Smooth muscle cell of bladder (primary cell): Measurements from ENCODE around the gene INO80B. TPM values are rescaled to one million over a fixed set of nuclear protein-coding genes. Genes with fewer than 3 reads are reported as not detected.

Source experiments
- total RNA-seq: library from RNA; depleted of rRNA; stranded (reverse); fragments of >200 nt; gene quantifications from 2 replicates; pipeline ENCODE4 v1.2.3, GENCODE V29; 2014

Gene INO80B
- total RNA-seq: 14.9 and 16.4 TPM in 2 replicates

DNA sequence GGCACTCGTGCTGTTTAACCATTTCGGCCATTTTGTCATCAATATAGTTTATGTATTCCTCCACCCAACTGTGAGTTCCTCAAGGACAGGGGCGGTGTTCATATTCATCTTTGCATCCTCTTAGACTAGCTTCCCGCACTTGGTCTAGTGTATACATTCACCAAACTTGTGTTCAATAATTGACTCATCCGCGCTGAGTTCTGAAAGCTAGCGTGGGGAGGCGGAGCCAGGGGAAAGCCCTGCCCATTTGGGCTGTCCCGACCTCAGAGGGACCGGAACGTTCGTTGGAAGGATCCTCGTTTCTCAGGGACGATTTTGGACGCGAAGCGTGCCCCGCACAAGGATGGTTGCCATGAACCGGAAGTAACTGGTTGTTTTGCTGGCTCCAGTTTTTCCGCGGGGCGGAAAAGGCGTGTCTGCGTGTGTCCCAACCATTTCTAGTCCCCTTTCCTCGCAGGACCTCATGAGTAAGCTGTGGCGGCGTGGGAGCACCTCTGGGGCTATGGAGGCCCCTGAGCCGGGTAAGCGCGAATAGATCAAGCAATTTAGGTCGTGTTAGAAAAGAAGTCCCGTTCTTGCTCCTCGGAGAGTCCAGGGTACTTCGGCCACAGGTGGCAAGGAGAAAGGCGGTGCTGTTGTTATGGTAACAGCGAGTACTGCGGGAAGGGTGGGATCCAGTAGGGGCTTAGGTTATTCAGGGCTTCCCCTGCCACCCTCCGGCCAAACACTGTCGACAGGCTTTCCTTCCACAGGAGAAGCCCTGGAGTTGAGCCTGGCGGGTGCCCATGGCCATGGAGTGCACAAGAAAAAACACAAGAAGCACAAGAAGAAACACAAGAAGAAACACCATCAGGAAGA is at the start of gene INO80B:
Gene INO80B (plus strand): TSS at position 434 of the 858 bp plus-strand sequence. CDS start 30 bp downstream, at position 464.

GRCh38 chr2:74421221-74421870 is 33.5 kb upstream of the INO80B start, which contains the start of the genes C2orf81 and WDR54:
Gene C2orf81, minus strand, starts transcription at chr2:74421619. Its CDS starts 59 bp downstream, at chr2:74421560.
Gene WDR54, plus strand, starts transcription at chr2:74421730. Its CDS starts 424 bp downstream, at chr2:74422154.

GRCh38 chr2:74441690-74442482 is 13.0 kb upstream of the INO80B start, which contains the start of gene RTKN:
Gene RTKN, minus strand, starts transcription at chr2:74441937. Its CDS starts 121 bp downstream, at chr2:74441816.

DNA sequence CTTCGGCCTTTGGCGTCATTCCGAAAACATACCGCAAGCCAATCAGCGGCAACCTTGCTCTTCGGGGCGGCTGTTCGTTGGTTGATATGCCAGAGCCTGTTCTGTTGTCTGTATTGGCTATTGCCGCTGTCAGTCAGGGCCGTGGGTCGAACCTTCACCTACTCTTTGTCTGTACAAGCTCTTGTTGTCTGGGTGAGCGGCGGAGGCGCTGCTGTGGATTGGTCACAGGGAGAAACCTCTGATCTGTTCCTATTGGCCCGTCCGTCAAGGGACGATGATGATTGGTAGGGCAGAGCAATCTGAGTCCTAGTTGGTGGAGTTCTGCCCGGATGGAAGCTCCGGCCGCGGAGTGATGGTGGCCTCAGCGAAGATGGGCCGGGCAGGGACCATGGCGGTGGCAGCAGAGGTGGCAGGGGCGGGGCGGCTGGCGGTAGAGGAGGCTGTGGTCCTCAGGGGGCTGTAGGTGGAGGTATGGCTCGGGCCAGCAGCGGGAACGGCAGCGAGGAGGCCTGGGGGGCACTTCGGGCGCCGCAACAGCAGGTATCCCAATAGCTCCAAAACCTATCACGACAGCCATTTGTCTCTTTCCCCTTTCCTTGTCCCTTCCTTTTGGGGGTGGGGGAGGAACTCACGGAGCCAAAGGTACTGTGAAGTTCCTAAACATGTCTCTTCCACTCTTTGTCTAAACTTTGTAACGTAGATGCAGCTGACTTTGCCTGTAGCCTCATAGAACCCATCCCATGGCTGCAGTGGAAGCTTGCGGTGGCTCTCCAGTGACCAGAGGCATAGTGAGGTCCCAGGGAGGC is 3.4 kb downstream of the INO80B start, which contains the start of gene WBP1:
Gene WBP1 (plus strand): TSS at position 307 of the 806 bp plus-strand sequence. CDS start 165 bp downstream, at position 472.

DNA sequence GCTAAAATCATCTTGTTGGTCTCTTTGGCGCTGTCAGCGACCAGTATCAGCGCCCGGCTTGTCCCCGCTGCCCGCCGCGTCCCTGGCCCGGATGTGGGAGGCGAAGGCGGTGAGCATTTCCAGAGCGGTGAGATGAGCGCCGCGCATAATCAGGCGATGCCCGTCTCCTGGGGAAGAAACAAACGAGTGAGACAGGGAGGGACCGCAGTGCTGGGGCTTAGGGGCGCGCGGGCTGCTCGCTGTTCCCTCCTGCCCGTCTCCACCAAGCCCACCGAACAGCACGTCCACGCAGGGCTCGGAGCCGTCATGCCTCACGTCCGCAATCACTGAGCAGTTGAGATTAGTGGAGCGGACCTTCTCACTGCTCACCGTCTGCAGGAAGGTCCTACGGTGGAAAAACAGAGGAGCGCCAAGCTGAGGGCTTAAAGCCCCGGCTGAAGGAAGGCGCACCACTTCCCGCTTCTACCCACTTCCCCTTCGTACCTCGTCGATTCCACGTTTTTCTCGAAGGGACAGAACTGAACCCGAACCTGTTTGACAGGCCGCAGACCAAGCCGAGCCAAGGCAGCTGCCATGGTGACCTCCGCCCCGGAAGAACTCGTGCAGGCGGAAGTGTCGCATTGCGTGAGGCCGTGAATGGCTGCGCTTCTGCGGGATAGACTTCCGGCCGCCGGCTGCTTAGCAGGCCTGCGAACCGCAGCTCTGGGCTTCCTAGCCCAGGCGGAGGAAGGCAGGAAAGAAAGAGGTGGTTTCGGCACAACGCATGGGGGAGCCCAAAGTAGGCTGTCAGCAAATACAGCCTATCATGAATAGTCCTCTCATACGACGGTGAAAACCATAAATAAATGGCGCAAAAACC is 17.4 kb downstream of the INO80B start, which contains the start of gene MRPL53:
Gene MRPL53 (minus strand): TSS at position 595 of the 859 bp plus-strand sequence. CDS start 20 bp downstream, at position 575.

GRCh38 chr2:74482801-74483674 is 28.2 kb downstream of the INO80B start, which contains the start of the genes CCDC142 and TTC31:
Gene CCDC142, minus strand, starts transcription at chr2:74482998. Its CDS starts 161 bp downstream, at chr2:74482837.
Gene TTC31, plus strand, starts transcription at chr2:74483081. Its CDS starts 15 bp downstream, at chr2:74483096.

DNA sequence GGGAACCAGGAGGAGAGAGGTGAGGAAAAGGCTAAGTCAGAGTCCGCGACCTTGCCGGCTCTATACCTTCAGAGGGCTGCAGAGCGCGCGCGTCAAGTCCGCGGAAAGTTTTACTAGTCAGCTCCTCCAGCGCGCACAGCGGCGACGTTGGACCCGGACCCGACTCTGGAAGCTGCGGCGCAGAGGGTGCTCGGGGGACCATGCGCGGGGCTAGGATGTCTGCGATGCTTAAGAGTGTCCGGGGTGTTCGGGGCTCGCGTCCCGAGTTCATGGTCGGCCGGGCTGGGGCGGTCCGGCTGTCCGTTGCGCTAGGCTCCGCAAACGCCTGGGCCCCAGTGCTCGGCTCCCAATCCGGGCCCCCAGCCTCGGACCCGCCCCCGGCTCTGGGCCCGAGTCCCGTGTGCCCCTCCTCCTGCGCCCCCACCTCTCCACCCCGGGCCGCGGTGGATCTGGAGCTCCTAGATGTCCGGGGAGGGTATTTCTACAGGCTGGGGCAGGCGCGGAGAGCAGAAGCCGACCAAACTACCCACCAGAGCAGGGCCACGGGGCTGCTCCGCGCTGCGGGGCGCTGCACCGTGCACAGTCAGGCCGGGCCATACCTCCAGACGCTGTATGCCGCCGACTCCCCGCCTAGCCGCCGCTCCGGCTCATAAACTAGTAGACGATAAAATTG is 44.5 kb downstream of the INO80B start, which contains the start of gene LBX2:
Gene LBX2 (minus strand): TSS at position 337 of the 673 bp plus-strand sequence. CDS start 66 bp downstream, at position 271.

DNA sequence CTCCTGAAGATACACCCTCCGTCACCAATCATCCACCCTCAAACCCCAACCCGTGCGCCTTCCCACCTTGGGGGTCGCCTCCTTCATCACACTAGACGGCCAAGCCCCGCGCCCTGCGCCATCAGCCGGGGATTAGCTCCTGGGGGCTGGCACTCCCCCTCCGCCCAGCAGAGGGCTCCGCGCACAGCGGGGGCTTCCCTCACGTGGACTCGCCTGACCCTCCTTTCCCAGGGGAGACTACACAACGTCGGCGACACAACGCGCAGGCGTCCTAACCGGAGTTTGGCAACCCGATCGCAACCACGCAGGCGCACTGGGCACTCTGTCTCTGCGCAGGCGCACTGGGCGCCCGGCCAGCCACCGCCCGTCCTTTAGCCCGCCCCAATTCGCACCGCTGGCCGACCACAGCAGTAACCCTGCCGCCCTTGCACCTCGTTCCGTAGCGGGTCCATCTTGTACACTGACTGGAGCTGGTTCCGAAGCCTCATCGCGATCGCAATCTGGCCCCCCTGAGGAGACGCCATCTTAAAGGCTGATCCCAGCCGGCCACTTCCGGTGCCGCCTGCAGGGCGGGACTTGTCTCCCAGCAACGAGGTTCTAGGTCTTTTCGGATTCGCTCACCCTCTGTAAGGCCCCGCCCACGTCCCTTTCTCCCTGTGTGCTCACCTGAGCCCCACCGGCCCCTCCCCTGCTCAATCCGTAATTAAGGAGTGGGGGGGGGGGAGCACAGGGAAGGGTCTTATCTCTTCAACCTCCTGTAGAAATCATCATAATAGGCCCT is 52.4 kb downstream of the INO80B start, which contains the start of gene PCGF1:
Gene PCGF1 (minus strand): TSS at position 551 of the 781 bp plus-strand sequence. CDS start 27 bp downstream, at position 524.

Other genes with a start within 250 kb of the INO80B start
- gene SLC4A5, start 111.7 kb upstream of the INO80B start, total RNA-seq: under 0.01 and 0.14 TPM in 2 replicates
- gene DCTN1, start 74.8 kb upstream of the INO80B start, total RNA-seq: 186 and 223 TPM in 2 replicates
- 0.57 and 0.83 TPM in 2 replicates for gene C2orf81, start 33.5 kb upstream of the INO80B start, total RNA-seq
- gene WDR54, start 33.4 kb upstream of the INO80B start, total RNA-seq: 26.6 and 29.6 TPM in 2 replicates
- 8.4 and 11.1 TPM in 2 replicates for gene RTKN, start 13.2 kb upstream of the INO80B start, total RNA-seq
- gene WBP1, start 3.4 kb downstream of the INO80B start, total RNA-seq: 57.7 and 70.0 TPM in 2 replicates
- 56.0 and 63.0 TPM in 2 replicates for gene MOGS, start 10.3 kb downstream of the INO80B start, total RNA-seq
- gene MRPL53, start 17.6 kb downstream of the INO80B start, total RNA-seq: 43.3 and 53.0 TPM in 2 replicates
- 14.4 and 20.0 TPM in 2 replicates for gene CCDC142, start 27.9 kb downstream of the INO80B start, total RNA-seq
- gene TTC31, start 28.0 kb downstream of the INO80B start, total RNA-seq: 6.7 and 7.0 TPM in 2 replicates
- 1.3 and 2.9 TPM in 2 replicates for gene LBX2, start 44.5 kb downstream of the INO80B start, total RNA-seq
- 19.9 and 24.5 TPM in 2 replicates for gene PCGF1, start 52.6 kb downstream of the INO80B start, total RNA-seq
- not detected in 2 replicates for gene TLX2, start 59.4 kb downstream of the INO80B start, total RNA-seq
- gene DQX1, start 71.1 kb downstream of the INO80B start, total RNA-seq: under 0.01 TPM in 1 of 2 replicates, not detected in the other
- 62.7 and 91.3 TPM in 2 replicates for gene AUP1, start 74.6 kb downstream of the INO80B start, total RNA-seq
- gene HTRA2, start 74.8 kb downstream of the INO80B start, total RNA-seq: 33.4 and 44.8 TPM in 2 replicates
- 34.4 and 57.5 TPM in 2 replicates for gene LOXL3, start 98.9 kb downstream of the INO80B start, total RNA-seq
- 21.9 and 27.9 TPM in 2 replicates for gene DOK1, start 99.6 kb downstream of the INO80B start, total RNA-seq
- under 0.01 TPM in 1 of 2 replicates, not detected in the other for gene M1AP, start 193.2 kb downstream of the INO80B start, total RNA-seq
- gene SEMA4F, start 199.2 kb downstream of the INO80B start, total RNA-seq: 4.1 and 4.4 TPM in 2 replicates